DND-41 (cell line): ENCODE measurements around the gene DNAH1.

Source experiments
- CTCF ChIP-seq: IDR thresholded peaks from 2 replicates; pipeline ENCODE4 v1.5.1; 2012; ENCODE audit warnings: borderline replicate concordance, low read length, moderate library complexity, mild to moderate bottlenecking; ENCODE audit not compliant: poor library complexity, severe bottlenecking; ENCODE audit errors: extremely low read depth
- EZH2 ChIP-seq: IDR thresholded peaks from 3 replicates; pipeline ENCODE4 v1.6.1; 2012; ENCODE audit warnings: borderline replicate concordance, low read depth, mild to moderate bottlenecking, moderate library complexity, low read length, inconsistent platforms; ENCODE audit not compliant: severe bottlenecking

GRCh38 chr3:52361898-52362297 lies 45.8 kb downstream of the DNAH1 start:
- TF ChIP-seq CTCF (no peak), EZH2 (no peak)
